Retinal pigment epithelial cell (primary cell): ENCODE measurements around the gene WDR44.

Experiments
- DNase-seq: peaks from one replicate; pipeline ENCODE4 v3.0.0-alpha.2; 2010; ENCODE audit warnings: low read depth
- H3K4me3 ChIP-seq: 2 replicates; pipeline ENCODE4 v1.5.1; 2011; ENCODE audit warnings: mild to moderate bottlenecking, low read length, control low read depth, moderate library complexity
- CTCF ChIP-seq: conservative IDR thresholded peaks from 2 replicates; pipeline ENCODE4 v1.5.1; 2011; ENCODE audit warnings: low read depth, low read length, control low read depth, inconsistent platforms

Gene WDR44

GRCh38 chrX:118495061-118495921, 149.4 kb downstream of the WDR44 start, which contains the start of gene DOCK11:
Gene DOCK11, plus strand, starts transcription at chrX:118495815. Its CDS starts 157 bp downstream, at chrX:118495972.
- DNase-seq = no peak
- TF ChIP-seq CTCF = no peak
- peak within 1 kb of the TSS; percentile 55 for H3K4me3 ChIP-seq

- peak overlapping the region; percentile 55 for H3K4me3 ChIP-seq
- DNase-seq = no peak
- TF ChIP-seq CTCF = no peak
These were observed 150.3 kb downstream of the WDR44 start for GRCh38 chrX:118495958-118496762.

- H3K4me3 ChIP-seq = peak overlapping the region; percentile 55
- no peak for DNase-seq
- TF ChIP-seq CTCF = no peak
These were observed 150.8 kb downstream of the WDR44 start for GRCh38 chrX:118496763-118497079.

GRCh38 chrX:118497180-118497818, 151.4 kb downstream of the WDR44 start:
- DNase-seq = no peak
- no peak for TF ChIP-seq CTCF
- no peak overlapping the region for H3K4me3 ChIP-seq

- DNase-seq = no peak
- TF ChIP-seq CTCF = no peak
- no peak overlapping the region for H3K4me3 ChIP-seq
These were observed 152.4 kb downstream of the WDR44 start for GRCh38 chrX:118498351-118498750.

- H3K4me3 ChIP-seq = no peak overlapping the region
- no peak for DNase-seq
- TF ChIP-seq CTCF = no peak
These were observed 152.8 kb downstream of the WDR44 start for GRCh38 chrX:118498755-118499154.
